ENCODE data around the gene ADPRS.

ADPRS gene, protein sequence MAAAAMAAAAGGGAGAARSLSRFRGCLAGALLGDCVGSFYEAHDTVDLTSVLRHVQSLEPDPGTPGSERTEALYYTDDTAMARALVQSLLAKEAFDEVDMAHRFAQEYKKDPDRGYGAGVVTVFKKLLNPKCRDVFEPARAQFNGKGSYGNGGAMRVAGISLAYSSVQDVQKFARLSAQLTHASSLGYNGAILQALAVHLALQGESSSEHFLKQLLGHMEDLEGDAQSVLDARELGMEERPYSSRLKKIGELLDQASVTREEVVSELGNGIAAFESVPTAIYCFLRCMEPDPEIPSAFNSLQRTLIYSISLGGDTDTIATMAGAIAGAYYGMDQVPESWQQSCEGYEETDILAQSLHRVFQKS

DNA sequence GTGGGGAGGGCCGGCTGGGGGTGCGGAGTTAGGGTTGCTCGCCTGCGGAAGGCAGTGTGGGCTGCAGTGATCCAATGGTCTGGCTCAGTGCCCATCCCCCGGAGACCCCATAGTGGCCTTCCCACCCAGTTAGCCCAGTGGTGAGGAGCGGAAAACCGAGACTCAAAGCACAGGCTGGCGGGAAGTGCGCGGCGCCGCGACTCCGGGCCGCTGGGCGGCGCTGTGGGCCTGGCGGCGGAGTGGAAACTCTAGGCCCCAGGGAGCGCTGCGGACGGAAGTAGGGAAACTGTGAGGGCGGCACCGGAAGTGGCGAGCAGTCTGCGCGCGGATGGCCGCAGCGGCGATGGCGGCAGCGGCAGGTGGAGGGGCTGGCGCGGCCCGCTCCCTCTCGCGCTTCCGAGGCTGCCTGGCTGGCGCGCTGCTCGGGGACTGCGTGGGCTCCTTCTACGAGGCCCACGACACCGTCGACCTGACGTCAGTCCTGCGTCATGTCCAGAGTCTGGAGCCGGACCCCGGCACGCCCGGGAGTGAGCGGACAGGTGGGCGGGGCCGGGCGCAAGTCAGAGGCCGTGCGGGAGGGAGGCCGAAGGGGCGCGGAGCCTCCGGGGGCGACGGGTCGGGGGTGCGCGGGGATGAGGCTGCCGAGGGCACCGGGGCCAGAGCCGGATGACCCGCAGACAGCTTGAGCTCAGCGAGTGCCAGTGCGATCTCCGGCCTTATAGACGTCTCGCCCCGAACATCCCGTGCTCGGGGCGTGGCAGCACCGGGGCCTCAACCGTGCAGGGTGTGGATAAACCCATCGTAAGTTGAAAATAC, at the start of gene ADPRS:
ADPRS (plus strand) TSS at position 316 of the 816 bp plus-strand sequence; CDS start at position 329, 13 bp downstream.
- peak; percentile 97 for DNase-seq

GRCh38 chr1:36040238-36040637, 48.5 kb upstream of the ADPRS start:
- DNase-seq, result no peak

DNA sequence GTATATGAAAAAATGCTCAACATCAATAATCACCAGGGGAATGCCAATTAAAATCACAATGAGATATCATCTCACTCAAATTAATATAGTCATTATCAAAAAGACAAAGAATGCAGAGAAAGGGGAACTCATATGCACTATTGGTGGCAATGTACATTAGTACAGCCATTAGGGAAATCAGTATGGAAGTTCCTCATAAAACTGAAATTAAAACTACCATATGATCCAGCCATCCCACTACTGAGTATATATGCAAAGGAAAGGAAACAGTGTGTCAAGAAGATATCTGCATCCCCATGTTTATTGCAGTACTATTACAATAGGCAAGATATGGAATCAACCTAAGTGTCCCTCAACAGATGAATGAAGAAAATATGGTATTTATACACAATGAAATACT, 36.9 kb upstream of the ADPRS start:
- no peak for DNase-seq

GRCh38 chr1:36053978-36054377, 34.7 kb upstream of the ADPRS start:
- no peak for DNase-seq

- no peak for DNase-seq
These were observed 33.0 kb upstream of the ADPRS start for GRCh38 chr1:36055706-36056105.

- no peak for DNase-seq
These were observed 26.4 kb upstream of the ADPRS start for GRCh38 chr1:36062315-36062714.

DNA sequence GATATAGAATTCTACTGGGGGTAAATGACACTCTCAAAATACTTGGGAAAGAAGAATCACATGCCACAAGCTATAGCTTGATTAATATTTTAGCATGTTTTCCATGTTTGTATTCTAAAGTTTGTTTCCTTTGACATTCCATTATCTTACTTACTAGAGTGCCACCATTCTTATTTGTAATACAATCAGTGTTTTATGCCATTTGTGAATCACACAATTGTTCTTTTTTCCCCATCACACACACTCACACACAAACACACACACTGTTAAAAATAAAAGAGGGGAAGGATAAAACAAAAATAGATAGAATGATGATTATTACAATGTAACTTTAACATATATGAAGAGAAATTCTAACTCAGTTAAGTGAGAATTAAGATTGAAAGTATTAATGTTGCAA, 20.8 kb upstream of the ADPRS start:
- no peak for DNase-seq

- no peak for DNase-seq
These were observed 19.8 kb upstream of the ADPRS start for GRCh38 chr1:36068866-36069265.

DNA sequence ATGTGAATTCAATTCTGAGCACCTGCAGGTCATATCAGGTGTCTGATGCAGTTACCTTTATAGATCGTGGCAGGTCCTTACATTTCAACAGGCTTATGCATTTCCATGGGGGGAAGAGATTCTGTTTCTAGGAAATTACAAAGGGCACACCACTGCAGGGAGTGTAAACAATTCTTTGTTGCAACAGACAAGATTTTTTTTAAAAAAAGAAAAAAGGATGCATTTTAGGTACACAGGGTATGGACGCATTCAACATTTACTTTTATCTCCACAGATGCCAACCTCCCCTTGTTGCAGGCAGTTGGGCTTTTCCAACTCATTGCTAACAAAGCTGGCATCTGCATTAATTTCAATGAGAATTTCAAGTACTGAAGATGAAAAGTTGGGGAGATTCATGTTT, 18.3 kb upstream of the ADPRS start:
- no peak for DNase-seq

GRCh38 chr1:36076979-36077573, 11.6 kb upstream of the ADPRS start:
- DNase-seq, result no peak

- no peak for DNase-seq
These were observed 8.5 kb upstream of the ADPRS start for GRCh38 chr1:36080236-36080635.

- no peak for DNase-seq
These were observed 7.9 kb upstream of the ADPRS start for GRCh38 chr1:36080801-36081200.

- no peak for DNase-seq
These were observed 6.7 kb upstream of the ADPRS start for GRCh38 chr1:36081926-36082485.

DNA sequence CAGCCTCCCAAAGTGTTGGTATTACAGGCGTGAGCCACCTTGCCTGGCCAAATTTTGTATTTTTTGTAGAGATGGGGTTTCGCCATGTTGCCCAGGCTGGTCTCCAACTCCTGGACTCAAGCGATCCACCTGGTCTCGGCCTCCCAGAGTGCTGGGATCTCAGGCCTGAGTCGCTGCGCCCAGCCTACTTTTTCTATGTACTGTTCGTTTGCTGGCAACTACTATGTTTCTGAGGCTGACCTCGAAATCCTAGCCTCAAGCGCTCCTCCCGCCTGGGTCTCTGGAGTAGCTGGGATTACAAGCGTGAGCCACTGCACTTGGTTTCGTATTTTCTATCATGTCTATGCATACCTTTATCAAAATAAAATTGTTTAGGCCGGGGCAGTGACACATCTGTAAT, 5.5 kb upstream of the ADPRS start:
- DNase-seq, result no peak

DNA sequence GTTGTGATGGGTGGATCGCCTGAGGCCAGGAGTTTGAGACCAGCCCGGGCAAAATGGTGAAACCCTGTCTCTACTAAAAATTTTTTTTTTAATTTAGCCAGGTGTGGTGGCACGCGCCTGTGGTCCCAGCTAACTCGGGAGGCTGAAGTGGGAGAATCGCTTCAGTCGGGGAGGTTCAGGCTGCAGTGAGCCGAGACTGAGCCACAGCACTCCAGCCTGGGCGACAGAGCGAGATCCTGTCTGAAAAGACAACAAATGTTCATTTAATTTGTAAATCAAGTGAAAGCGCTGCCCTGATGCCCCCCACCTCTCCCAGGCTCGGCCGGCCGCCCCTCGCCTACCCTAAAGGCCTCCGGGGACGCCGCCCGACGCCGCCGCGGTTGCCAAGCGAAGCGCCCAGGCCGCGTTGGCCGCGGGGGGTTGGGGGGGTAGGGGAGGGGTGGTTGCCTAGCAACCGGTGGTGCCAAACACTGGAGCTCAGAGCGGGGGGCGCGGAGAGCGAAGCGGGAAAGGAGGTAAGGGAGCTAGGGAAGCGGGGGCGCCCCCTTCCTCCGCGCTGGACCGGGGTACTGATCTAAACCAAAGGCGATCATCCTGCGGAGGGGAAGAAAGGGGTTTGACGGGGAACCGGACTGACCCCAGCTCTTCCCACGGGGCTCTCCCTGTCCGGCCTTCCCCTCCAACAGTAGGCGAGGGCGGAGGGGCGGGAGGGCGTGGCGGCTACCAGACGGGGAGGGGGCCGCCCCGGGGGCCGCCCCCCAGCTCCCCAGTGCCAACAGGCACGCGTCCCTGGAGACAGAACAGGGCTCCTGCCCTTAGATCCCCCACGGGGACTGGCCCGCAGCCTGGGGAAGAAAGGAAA, 4.8 kb upstream of the ADPRS start, which contains the start of gene TEKT2:
TEKT2 (plus strand) TSS at position 460 of the 862 bp plus-strand sequence. CDS start 828 bp downstream, outside the sequence.
- no peak for DNase-seq

GRCh38 chr1:36084497-36085115, 4.1 kb upstream of the ADPRS start:
- no peak for DNase-seq

DNA sequence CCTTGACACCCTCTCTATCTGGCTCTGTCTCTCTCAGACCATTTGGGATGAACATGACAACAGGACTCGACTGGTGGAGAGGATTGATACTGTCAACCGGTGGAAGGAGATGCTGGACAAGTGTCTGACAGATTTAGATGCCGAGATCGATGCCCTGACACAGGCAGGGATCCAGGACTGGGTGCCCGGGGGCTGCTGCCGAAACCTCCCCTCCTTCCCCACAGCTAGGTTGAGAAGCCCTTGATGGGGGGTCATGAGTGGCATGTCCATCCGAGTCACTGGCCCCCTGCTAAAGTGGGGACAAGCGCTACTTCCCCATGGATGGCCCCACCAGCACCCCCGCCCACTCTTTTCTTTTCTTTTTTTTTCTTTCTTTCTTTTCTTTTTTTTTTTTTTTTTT, 3.6 kb upstream of the ADPRS start:
- DNase-seq, result peak; percentile 51

DNA sequence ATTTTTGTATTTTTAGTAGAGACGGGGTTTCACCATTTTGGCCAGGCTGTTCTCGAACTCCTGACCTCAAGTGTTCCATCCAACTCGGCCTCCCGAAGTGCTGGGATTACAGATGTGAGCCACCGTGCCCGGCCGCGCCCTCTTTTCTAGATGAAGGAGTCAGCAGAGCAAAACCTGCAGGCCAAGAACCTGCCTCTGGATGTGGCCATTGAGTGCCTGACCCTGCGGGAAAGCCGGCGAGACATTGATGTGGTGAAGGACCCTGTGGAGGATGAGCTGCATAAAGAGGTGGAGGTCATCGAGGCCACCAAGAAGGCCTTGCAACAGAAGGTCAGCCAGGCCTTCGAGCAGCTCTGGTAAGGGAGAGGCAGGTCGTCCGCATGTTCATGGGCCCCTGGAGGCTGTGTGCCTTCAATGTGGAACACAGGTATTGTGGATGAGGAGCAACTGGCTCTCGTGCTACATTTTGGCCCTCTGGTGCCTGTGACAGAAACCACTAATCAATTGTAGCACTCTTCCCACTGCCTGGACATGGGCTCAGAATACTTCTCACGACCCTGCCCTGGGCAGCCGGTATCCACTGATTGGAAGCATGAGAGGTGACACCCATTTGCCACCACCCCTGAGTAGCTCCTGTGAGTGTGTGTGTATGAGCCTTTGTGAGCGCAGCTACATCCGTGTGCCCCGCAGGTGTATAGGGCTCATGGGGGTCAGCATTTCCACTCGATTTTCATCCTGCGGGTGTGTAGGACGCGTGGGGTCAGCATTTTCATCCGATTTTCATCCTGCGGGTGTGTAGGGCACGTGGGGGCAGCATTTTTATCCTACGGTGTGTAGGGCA, 2.8 kb upstream of the ADPRS start:
- DNase-seq, result peak; percentile 47

DNA sequence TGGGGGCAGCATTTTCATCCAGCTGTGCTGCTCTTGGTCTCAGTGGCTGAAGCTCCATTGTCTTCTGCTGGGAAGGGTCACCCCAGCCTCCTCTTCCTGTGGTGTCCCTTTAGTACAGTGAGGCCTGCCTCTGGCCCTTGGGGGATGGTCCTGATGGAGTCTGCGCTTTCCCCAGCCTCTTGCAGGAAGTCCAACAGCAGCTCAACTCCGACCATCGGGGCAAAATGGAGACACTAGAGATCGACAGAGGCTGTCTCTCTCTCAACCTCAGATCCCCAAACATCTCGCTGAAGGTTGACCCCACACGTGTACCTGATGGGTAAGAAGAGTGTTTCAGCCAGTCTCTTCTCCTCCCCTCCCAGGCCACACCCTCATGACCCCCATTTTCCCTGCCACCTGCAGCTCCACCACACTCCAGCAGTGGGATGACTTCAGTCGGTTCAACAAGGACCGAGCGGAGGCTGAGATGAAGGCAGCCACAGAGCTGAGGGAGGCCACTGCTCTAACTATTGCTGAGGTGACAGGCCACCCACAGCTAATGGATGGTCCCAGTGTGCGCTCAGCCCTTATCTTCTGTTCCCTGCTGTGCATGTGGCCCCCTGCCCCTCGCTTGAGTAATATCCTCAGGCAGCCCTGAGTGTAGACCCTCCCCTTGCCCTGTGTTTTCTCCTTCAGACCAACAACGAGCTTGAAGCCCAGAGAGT, 2.0 kb upstream of the ADPRS start:
- peak; percentile 47 for DNase-seq

Measured in activated CD8-positive, alpha-beta memory T cell treated with anti-CD3 and anti-CD28 coated beads for 24 hours (primary cell).